ENCODE data around the gene DCAKD.

GRCh38 chr17:45090711-45091110 lies 39.3 kb upstream of the DCAKD start:
- TF ChIP-seq MTA2 (IDR thresholded peaks at IDR 0.05; ENCODE audit: low read depth) = no peak
- no peak for TF ChIP-seq ZBTB33 (IDR thresholded peaks at IDR 0.05)
- TF ChIP-seq SIN3A (IDR thresholded peaks at IDR 0.05; ENCODE audit: low read depth, low read length) = no peak
- TF ChIP-seq EGR1 (IDR thresholded peaks at IDR 0.05; ENCODE audit: borderline replicate concordance in 1 of 2, low read depth in 2 of 2, low read length in 2 of 2) = no peak
- no peak for TF ChIP-seq SRF (IDR thresholded peaks at IDR 0.05; ENCODE audit: low read depth in 2 of 2, low read length in 2 of 2)
